ENCODE results near the gene HPSE. TPM values are rescaled to one million over a fixed set of nuclear protein-coding genes. Genes with fewer than 3 reads are reported as not detected.
"Not testable (repeated sequence)": the region's sequence is repeated elsewhere in the genome, so short reads cannot be mapped to it uniquely, and the experiment has no call there.

The HPSE gene
- total RNA-seq, 2 donors from 2014 or later = 13.1 to 17.4 TPM

GRCh38 chr4:83353516-83353915, 18.9 kb upstream of the HPSE start:
- ATAC-seq (no peak), DNase-seq (ENCODE audit: low spot score in 2 of 2) (no peak)
- H3K9me3 Mint-ChIP-seq = peaks cover 0 to 27% of the 10 kb centered on the region in 2 donors
- no peak overlapping the region for H3K27ac Mint-ChIP-seq
- peaks cover 3 to 35% of the 10 kb centered on the region in 2 donors for H3K36me3 Mint-ChIP-seq

DNA sequence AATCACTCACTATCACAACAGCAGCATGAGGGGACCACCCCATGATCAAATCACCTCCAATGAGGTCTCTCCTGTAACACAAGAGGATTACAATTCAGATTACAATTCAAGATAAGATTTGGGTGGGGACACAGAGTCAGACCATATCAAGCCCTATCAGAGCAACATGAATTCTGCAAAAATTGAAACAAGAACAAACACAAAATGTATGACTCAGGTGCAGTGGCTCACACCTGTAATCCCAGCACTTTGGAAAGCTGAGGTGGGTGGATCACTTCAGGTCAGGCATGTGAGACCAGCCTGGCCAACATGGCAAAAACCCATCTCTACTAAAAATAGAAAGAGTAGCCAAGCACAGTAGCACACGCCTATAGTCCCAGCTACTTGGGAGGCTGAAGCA, 13.4 kb upstream of the HPSE start:
- DNase-seq (ENCODE audit: low spot score in 2 of 2) (no peak), ATAC-seq (no peak)
- Mint-ChIP-seq H3K9me3 (peaks cover 15 to 24% of the 10 kb centered on the region in 2 donors), H3K27ac (no peak overlapping the region), H3K36me3 (peaks cover 25 to 35% of the 10 kb centered on the region in 2 donors)

GRCh38 chr4:83342476-83342875, 7.8 kb upstream of the HPSE start:
- Mint-ChIP-seq H3K36me3 (peaks cover 17 to 35% of the 10 kb centered on the region in 2 donors), H3K9me3 (peaks cover 12 to 31% of the 10 kb centered on the region in 2 donors), H3K27ac (no peak overlapping the region)
- ATAC-seq = no peak
- DNase-seq (ENCODE audit: low spot score in 2 of 2) = no peak

DNA sequence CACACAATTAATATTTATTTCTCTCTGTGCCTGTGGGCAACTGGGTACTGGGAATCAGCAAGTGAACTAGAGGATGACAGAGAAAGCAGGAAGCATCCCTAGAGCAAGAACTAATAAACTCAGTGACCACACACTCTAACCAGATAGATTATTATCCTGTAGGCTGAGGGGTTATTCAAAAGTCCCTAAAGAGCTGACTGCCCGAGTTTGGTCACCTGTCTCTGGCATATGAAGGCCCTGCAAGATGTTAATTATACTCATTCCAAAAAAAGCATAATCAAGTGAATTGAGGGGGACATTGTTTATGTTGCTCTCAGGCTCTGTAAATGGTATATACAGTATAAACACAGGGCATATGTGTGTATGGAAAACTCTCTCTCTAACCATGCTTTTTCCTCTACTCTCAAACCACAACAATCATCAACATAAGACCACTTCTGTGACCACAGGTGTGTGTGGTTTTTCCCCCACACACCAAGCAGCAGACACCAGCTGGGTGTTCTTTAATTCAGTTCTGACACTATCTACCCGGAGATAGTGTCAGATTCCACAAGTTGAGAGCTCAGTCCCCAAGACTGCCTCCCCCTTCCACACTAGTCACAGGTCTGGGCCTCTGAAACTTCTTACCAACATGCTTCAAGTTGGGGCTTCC, 6.2 kb upstream of the HPSE start:
- DNase-seq (ENCODE audit: low spot score in 2 of 2) (peak in 1 of 2 donors; percentile 47), ATAC-seq (peak; percentile 83 to 96)
- Mint-ChIP-seq H3K27ac (peak overlapping the region; percentile 22 to 60), H3K9me3 (peaks cover 0 to 21% of the 10 kb centered on the region in 2 donors), H3K36me3 (peaks cover under 1 to 21% of the 10 kb centered on the region in 2 donors)

DNA sequence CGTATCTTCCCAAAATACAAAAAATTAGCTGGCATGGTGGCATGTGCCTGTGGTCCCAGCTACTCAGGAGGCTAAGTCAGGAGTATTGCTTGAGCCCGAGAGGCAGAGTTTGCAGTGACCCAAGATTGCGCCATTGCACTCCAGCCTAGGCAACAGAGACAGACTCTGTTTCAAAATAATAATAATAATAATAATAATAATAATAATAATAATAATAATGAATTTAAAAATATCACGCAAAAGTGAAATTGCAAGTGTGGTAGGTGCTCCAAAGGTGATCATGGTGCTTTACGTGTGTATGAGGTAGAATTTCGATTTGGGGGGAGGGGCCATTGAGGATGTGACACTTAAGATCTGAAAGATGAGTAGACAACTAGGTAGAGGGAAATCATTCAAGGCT, 4.9 kb upstream of the HPSE start:
- H3K27ac Mint-ChIP-seq = no peak overlapping the region
- peaks cover 8 to 19% of the 10 kb centered on the region in 2 donors for H3K36me3 Mint-ChIP-seq
- H3K9me3 Mint-ChIP-seq = peaks cover 0 to 21% of the 10 kb centered on the region in 2 donors
- ATAC-seq (no peak), DNase-seq (ENCODE audit: low spot score in 2 of 2) (no peak)

- ATAC-seq (no peak), DNase-seq (ENCODE audit: low spot score in 2 of 2) (no peak)
- H3K9me3 Mint-ChIP-seq = peaks cover 0 to 13% of the 10 kb centered on the region in 2 donors
- H3K27ac Mint-ChIP-seq = no peak overlapping the region
- peaks cover 8 to 24% of the 10 kb centered on the region in 2 donors for H3K36me3 Mint-ChIP-seq
Observed at GRCh38 chr4:83335701-83336100, 1.1 kb upstream of the HPSE start.

GRCh38 chr4:83331956-83332355, 2.7 kb downstream of the HPSE start:
- Mint-ChIP-seq H3K36me3 (peaks cover 4 to 8% of the 10 kb centered on the region in 2 donors), H3K27ac (no peak overlapping the region), H3K9me3 (no peaks in the 10 kb centered on the region)
- ATAC-seq = no peak
- no peak for DNase-seq (ENCODE audit: low spot score in 2 of 2)

- ATAC-seq = no peak
- Mint-ChIP-seq H3K27ac (no peak overlapping the region), H3K36me3 (peaks cover 0 to 4% of the 10 kb centered on the region in 2 donors)
Observed at GRCh38 chr4:83329521-83330110, 5.0 kb downstream of the HPSE start.

GRCh38 chr4:83328521-83329187, 6.0 kb downstream of the HPSE start:
- no peak for ATAC-seq
- no peak overlapping the region for H3K27ac Mint-ChIP-seq
- no peaks in the 10 kb centered on the region for H3K9me3 Mint-ChIP-seq
- no peak for DNase-seq (ENCODE audit: low spot score in 2 of 2)
- H3K36me3 Mint-ChIP-seq = peaks cover 0 to 4% of the 10 kb centered on the region in 2 donors

More at GRCh38 chr4:83329521-83330110, 5.0 kb downstream of the HPSE start:
- DNase-seq (ENCODE audit: low spot score in 2 of 2) = no peak
- H3K9me3 Mint-ChIP-seq = no peaks in the 10 kb centered on the region

- Mint-ChIP-seq H3K27ac (no peak overlapping the region), H3K36me3 (no peaks in the 10 kb centered on the region), H3K9me3 (no peaks in the 10 kb centered on the region)
- ATAC-seq (no peak), DNase-seq (ENCODE audit: low spot score in 2 of 2) (no peak)
Observed at GRCh38 chr4:83326546-83326945, 8.1 kb downstream of the HPSE start.

- H3K36me3 Mint-ChIP-seq; H3K27ac Mint-ChIP-seq; DNase-seq (ENCODE audit: low spot score in 2 of 2); H3K9me3 Mint-ChIP-seq; ATAC-seq: not testable (repeated sequence)
Observed at GRCh38 chr4:83325306-83325705, 9.3 kb downstream of the HPSE start.

DNA sequence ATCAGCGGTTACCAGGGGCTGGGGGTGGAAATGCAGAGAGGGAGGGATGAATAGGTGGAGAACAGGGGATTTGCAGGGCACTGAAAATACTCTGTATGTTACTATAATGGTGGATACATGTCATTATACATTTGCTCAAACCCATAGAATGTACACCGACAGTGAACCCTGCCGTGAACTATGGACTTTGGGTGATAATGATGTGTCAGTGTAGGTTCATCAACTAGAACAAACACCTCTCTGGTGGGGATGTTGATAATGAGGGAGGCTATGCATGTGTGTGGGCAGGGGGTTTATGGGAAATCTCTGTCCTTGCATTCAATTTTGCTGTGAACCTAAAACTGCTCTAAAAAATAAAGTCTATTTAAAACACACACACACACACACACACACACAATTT, 11.5 kb downstream of the HPSE start:
- no peak overlapping the region for H3K27ac Mint-ChIP-seq
- no peak for ATAC-seq
- no peak for DNase-seq (ENCODE audit: low spot score in 2 of 2)
- peaks cover 0 to 6% of the 10 kb centered on the region in 2 donors for H3K36me3 Mint-ChIP-seq
- H3K9me3 Mint-ChIP-seq = no peaks in the 10 kb centered on the region

DNA sequence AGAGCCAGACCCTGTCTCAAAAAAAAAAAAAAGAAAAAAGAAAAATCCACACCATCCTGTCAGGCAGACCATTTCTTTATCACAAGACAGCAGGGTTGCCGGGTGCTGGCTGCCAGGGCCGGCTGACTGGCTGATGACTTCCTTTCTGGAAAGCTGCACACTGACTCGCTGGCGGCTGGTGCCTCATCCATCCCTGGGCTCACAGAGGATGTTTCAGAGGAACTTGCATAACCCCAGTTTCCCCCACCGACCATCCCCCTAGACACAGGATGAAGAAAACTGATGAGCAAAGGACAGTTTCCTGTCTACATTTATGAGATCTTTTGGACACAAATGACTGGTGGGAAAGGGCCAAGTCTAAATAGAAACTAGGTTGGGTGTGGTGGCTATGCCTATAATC, 14.1 kb downstream of the HPSE start:
- DNase-seq (ENCODE audit: low spot score in 2 of 2) = no peak
- no peaks in the 10 kb centered on the region for H3K9me3 Mint-ChIP-seq
- peaks cover 0 to 6% of the 10 kb centered on the region in 2 donors for H3K36me3 Mint-ChIP-seq
- no peak overlapping the region for H3K27ac Mint-ChIP-seq
- peak; percentile 78 to 92 for ATAC-seq

- Mint-ChIP-seq H3K27ac (no peak overlapping the region), H3K36me3 (peaks cover 0 to 6% of the 10 kb centered on the region in 2 donors), H3K9me3 (no peaks in the 10 kb centered on the region)
- no peak for DNase-seq (ENCODE audit: low spot score in 2 of 2)
- no peak for ATAC-seq
Observed at GRCh38 chr4:83318666-83319065, 16.0 kb downstream of the HPSE start.

- no peak overlapping the region for H3K27ac Mint-ChIP-seq
- no peak for ATAC-seq
- no peak for DNase-seq (ENCODE audit: low spot score in 2 of 2)
- H3K9me3 Mint-ChIP-seq = no peaks in the 10 kb centered on the region
- peaks cover 0 to 6% of the 10 kb centered on the region in 2 donors for H3K36me3 Mint-ChIP-seq
Observed at GRCh38 chr4:83317671-83318070, 17.0 kb downstream of the HPSE start.

DNA sequence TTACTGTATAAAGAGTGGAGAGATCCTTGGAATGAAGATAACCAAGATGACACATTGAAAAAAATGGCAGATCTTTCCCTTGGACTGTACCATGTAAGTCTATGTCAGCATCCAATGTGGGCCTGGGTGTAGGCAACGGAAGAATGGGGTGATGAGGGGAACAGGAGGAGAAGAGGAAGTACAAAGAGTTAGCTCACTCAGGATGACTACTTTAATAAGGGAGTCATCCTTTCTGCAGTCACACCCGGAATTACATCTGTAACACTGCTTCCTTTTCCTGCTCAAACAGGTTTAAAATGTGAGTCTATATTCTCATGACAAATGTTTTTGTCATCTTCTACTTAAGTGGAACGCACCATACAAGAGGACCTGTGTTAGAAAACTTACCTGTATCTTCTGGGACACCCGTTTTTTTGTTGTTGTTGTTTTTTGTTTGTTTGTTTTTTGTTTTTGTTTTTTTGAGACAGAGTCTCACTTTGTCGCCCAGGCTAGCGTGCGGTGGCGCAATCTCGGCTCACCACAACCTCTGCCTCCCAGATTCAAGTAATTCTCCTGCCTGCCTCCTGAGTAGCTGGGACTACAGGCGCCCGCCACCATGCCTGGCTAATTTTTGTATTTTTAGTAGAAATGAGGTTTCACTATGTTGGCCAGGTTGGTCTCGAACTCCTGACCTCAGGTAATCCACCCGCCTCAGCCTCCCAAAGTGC, 18.0 kb downstream of the HPSE start:
- Mint-ChIP-seq H3K9me3 (no peaks in the 10 kb centered on the region), H3K36me3 (peaks cover 5 to 6% of the 10 kb centered on the region in 2 donors), H3K27ac (peak overlapping the region in 1 of 2 donors; percentile 26)
- ATAC-seq (no peak), DNase-seq (ENCODE audit: low spot score in 2 of 2) (no peak)

GRCh38 chr4:83315341-83315870, 19.2 kb downstream of the HPSE start:
- DNase-seq (ENCODE audit: low spot score in 2 of 2) (no peak), ATAC-seq (no peak)
- Mint-ChIP-seq H3K9me3 (no peaks in the 10 kb centered on the region), H3K27ac (no peak overlapping the region), H3K36me3 (peaks cover 0 to 8% of the 10 kb centered on the region in 2 donors)

All from activated naive CD4-positive, alpha-beta T cell treated with anti-CD3 and anti-CD28 coated beads, Interleukin-2, amount 50 U/mL, for 72 hours (primary cell).